HEK293 (cell line): ENCODE measurements around the gene TOR1AIP2.

Experiments used
- CTCF ChIA-PET: fragments of 350-600 bp; formaldehyde crosslinking; extraction: SDS; loops from one replicate; lab custom pipeline; 2021; ENCODE audit warnings: antibody characterized with exemption; lab: Yijun Ruan, JAX
- POLR2A ChIA-PET: fragments of 300-600 bp; formaldehyde crosslinking; extraction: SDS; loops from one replicate; lab custom pipeline; 2020; ENCODE audit warnings: antibody characterized with exemption, inconsistent platforms; lab: Yijun Ruan, JAX
- H3K27ac ChIP-seq: fragments of 200-500 bp; sonication (Bioruptor generic); 2 replicates; pipeline ENCODE4 v1.5.1; 2014; ENCODE audit warnings: low read depth, low read length, control low read depth, inconsistent platforms; ENCODE audit errors: extremely low read depth
- H3K36me3 ChIP-seq, 2 experiments: fragments of 200-500 bp in 1 of 2; sonication (Bioruptor generic) in 1 of 2; 1 replicate in 1 of 2; 2 replicates in 1 of 2; pipeline ENCODE4 v1.5.1; 2014 to 2017; ENCODE audit warnings: inconsistent platforms in 2 of 2, low read length in 2 of 2; ENCODE audit not compliant: control insufficient read depth in 2 of 2, insufficient read depth in 1 of 2
- H3K4me1 ChIP-seq: fragments of 200-500 bp; sonication (Bioruptor generic); 2 replicates; pipeline ENCODE4 v1.5.1; 2014; ENCODE audit warnings: mild to moderate bottlenecking, low read length, inconsistent platforms; ENCODE audit not compliant: control insufficient read depth, insufficient read depth
- H3K4me3 ChIP-seq: 2 replicates; pipeline ENCODE4 v1.5.1; 2011; ENCODE audit warnings: low read depth, mild to moderate bottlenecking, control low read depth, low read length, moderate library complexity
- H3K9me3 ChIP-seq: fragments of 200-500 bp; sonication (Bioruptor generic); 2 replicates; pipeline ENCODE4 v1.5.1; 2014; ENCODE audit warnings: low read depth, low read length, inconsistent platforms; ENCODE audit not compliant: control insufficient read depth, insufficient read depth
- BCL11A ChIP-seq: fragments of 450-650 bp; formaldehyde crosslinking; IDR thresholded peaks from 2 replicates; pipeline ENCODE4 v1.5.1; 2016; ENCODE audit warnings: low read depth, missing biosample characterization, missing genetic modification characterization
- GLIS2 ChIP-seq: fragments of 450-650 bp; formaldehyde crosslinking; IDR thresholded peaks from 2 replicates; pipeline ENCODE4 v1.5.1; 2016; ENCODE audit warnings: missing biosample characterization, missing genetic modification characterization
- OVOL3 ChIP-seq: fragments of 450-650 bp; formaldehyde crosslinking; IDR thresholded peaks from 2 replicates; pipeline ENCODE4 v1.5.1; 2016; ENCODE audit warnings: missing biosample characterization, missing genetic modification characterization
- RBAK ChIP-seq: fragments of 450-650 bp; formaldehyde crosslinking; IDR thresholded peaks from 2 replicates; pipeline ENCODE4 v1.5.1; 2016; ENCODE audit warnings: missing biosample characterization, missing genetic modification characterization
- REPIN1 ChIP-seq: fragments of 450-650 bp; formaldehyde crosslinking; IDR thresholded peaks from 2 replicates; pipeline ENCODE4 v1.5.1; 2017; ENCODE audit warnings: missing biosample characterization, missing genetic modification characterization, low read depth
- SP3 ChIP-seq: fragments of 450-650 bp; formaldehyde crosslinking; IDR thresholded peaks from 2 replicates; pipeline ENCODE4 v1.5.1; 2016; ENCODE audit warnings: missing biosample characterization, missing genetic modification characterization
- ZBTB17 ChIP-seq: fragments of 450-650 bp; formaldehyde crosslinking; IDR thresholded peaks from 2 replicates; pipeline ENCODE4 v1.5.1; 2016; ENCODE audit warnings: missing biosample characterization, missing genetic modification characterization
- ZEB2 ChIP-seq: fragments of 450-650 bp; formaldehyde crosslinking; IDR thresholded peaks from 2 replicates; pipeline ENCODE4 v1.5.1; 2016; ENCODE audit warnings: missing biosample characterization, missing genetic modification characterization
- ZFP69B ChIP-seq: fragments of 450-650 bp; formaldehyde crosslinking; IDR thresholded peaks from 2 replicates; pipeline ENCODE4 v1.5.1; 2016; ENCODE audit warnings: missing biosample characterization, missing genetic modification characterization
- ZNF138 ChIP-seq: fragments of 450-650 bp; formaldehyde crosslinking; IDR thresholded peaks from 2 replicates; pipeline ENCODE4 v1.5.1; 2016; ENCODE audit warnings: missing biosample characterization, missing genetic modification characterization, borderline replicate concordance
- ZNF16 ChIP-seq: fragments of 450-650 bp; formaldehyde crosslinking; IDR thresholded peaks from 2 replicates; pipeline ENCODE4 v1.5.1; 2016; ENCODE audit warnings: low read depth, missing biosample characterization, missing genetic modification characterization
- ZNF184 ChIP-seq: fragments of 450-650 bp; IDR thresholded peaks from 2 replicates; pipeline ENCODE4 v1.5.1; 2018; ENCODE audit warnings: missing biosample characterization, mild to moderate bottlenecking, missing genetic modification characterization
- ZNF24 ChIP-seq: fragments of 450-650 bp; formaldehyde crosslinking; IDR thresholded peaks from 2 replicates; pipeline ENCODE4 v1.5.1; 2016; ENCODE audit warnings: missing biosample characterization, missing genetic modification characterization
- ZNF274 ChIP-seq, 2 experiments: fragments of 200-500 bp in 1 of 2; fragments of 450-650 bp in 1 of 2; sonication (Bioruptor generic) in 1 of 2; formaldehyde crosslinking in 1 of 2; IDR thresholded peaks; 2 replicates each; pipeline versions ENCODE4 v1.5.1 to v1.6.1; 2014 to 2016; ENCODE audit warnings: borderline replicate concordance in 1 of 2, inconsistent platforms in 1 of 2, low read length in 1 of 2, missing biosample characterization in 1 of 2, missing genetic modification characterization in 1 of 2
- ZNF510 ChIP-seq: fragments of 450-650 bp; formaldehyde crosslinking; IDR thresholded peaks from 2 replicates; pipeline ENCODE4 v1.5.1; 2018; ENCODE audit warnings: mild to moderate bottlenecking, missing genetic modification characterization, missing biosample characterization; ENCODE audit not compliant: insufficient replicate concordance
- ZNF610 ChIP-seq: fragments of 450-650 bp; formaldehyde crosslinking; IDR thresholded peaks from 2 replicates; pipeline ENCODE4 v1.5.1; 2016; ENCODE audit warnings: missing biosample characterization, missing genetic modification characterization, borderline replicate concordance
- ZSCAN30 ChIP-seq: fragments of 450-650 bp; IDR thresholded peaks from 2 replicates; pipeline ENCODE4 v1.5.1; 2018; ENCODE audit warnings: missing biosample characterization, mild to moderate bottlenecking, missing genetic modification characterization, moderate library complexity
- TF ChIP-seq, protein P1 (sequence below): fragments of 450-650 bp; formaldehyde crosslinking; IDR thresholded peaks from 2 replicates; pipeline ENCODE4 v1.5.1; 2016; ENCODE audit warnings: missing biosample characterization, missing genetic modification characterization
- TF ChIP-seq, protein P2 (sequence below): fragments of 450-650 bp; formaldehyde crosslinking; IDR thresholded peaks from 2 replicates; pipeline ENCODE4 v1.5.1; 2016; ENCODE audit warnings: missing biosample characterization, missing genetic modification characterization
- TF ChIP-seq, protein P3 (sequence below): fragments of 450-650 bp; formaldehyde crosslinking; IDR thresholded peaks from 2 replicates; pipeline ENCODE4 v1.5.1; 2016; ENCODE audit warnings: missing biosample characterization, missing genetic modification characterization
- TF ChIP-seq, protein P4 (sequence below): fragments of 450-650 bp; formaldehyde crosslinking; conservative IDR thresholded peaks from 2 replicates; pipeline ENCODE4 v1.5.1; 2016; ENCODE audit warnings: low read depth, missing biosample characterization, missing genetic modification characterization
- TF ChIP-seq, protein P5 (sequence below): fragments of 450-650 bp; formaldehyde crosslinking; IDR thresholded peaks from 2 replicates; pipeline ENCODE4; 2016; ENCODE audit warnings: missing biosample characterization, missing genetic modification characterization
- TF ChIP-seq, protein P6 (sequence below): fragments of 450-650 bp; formaldehyde crosslinking; IDR thresholded peaks from 2 replicates; pipeline ENCODE4 v1.5.1; 2016; ENCODE audit warnings: missing biosample characterization, missing genetic modification characterization

Gene TOR1AIP2

DNA sequence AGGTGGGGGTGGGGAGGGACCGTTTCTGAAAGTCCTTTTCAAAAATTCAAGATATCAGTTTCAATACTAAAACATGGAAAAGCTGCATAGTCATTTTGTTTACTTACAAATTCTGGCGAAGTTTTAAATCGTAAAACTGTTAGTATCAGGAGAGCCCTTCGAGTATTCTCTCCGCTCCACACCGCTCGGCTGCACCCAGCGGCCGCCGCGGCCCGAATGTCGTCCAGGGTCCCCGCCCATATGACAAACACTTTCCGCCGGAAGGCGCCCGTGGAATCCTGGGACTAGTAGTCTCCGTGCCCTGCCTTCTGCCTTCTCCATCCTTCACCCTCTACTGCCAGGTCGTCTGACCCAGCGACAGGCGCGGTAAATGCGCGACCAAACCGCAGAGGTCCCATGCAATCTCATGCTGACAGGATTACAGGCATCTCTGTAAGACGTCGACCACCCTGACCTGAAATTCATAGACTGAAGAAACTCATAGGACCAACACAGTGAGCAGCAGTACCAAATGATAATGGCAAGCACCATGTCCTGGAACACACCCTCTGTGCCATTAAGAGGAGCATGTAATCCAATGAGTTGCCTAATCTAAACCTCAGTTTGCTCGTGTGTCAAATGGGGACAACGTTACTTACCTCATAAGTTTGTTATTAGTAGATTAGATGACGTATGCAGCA is at the start of gene TOR1AIP2:
Gene TOR1AIP2 (minus strand): TSS at position 218 of the 680 bp plus-strand sequence. CDS start 25,138 bp downstream, outside the sequence.
- H3K36me3 ChIP-seq, result peaks cover 0 to 34% of the 10 kb centered on the region in 2 experiments
- POLR2A ChIA-PET, result interaction anchor here (0.6 to 1.0 kb wide), 7 partner anchors 10 to 1305 kb away, joined by 3 to 5 read pairs (median 3); no protein-coding TSS in a partner anchor
- H3K27ac ChIP-seq, result peak within 1 kb of the TSS; percentile 36; the same call in 1 of the 2 replicates
- no peaks in the 10 kb centered on the region for H3K9me3 ChIP-seq
- H3K4me1 ChIP-seq, result no peaks in the 10 kb centered on the region
- CTCF ChIA-PET, result interaction anchor here (1.6 kb wide), 1 partner anchor 63 kb away, joined by 6 read pairs; no protein-coding TSS in a partner anchor
- H3K4me3 ChIP-seq, result peak within 1 kb of the TSS; percentile 76
- peak; percentile 24; the same call in 1 of the 2 replicates for TF ChIP-seq BCL11A (tag by site-specific recombination)
- TF ChIP-seq ZBTB17 (tag by site-specific recombination), result peak; percentile 84
- TF ChIP-seq, protein P1, sequence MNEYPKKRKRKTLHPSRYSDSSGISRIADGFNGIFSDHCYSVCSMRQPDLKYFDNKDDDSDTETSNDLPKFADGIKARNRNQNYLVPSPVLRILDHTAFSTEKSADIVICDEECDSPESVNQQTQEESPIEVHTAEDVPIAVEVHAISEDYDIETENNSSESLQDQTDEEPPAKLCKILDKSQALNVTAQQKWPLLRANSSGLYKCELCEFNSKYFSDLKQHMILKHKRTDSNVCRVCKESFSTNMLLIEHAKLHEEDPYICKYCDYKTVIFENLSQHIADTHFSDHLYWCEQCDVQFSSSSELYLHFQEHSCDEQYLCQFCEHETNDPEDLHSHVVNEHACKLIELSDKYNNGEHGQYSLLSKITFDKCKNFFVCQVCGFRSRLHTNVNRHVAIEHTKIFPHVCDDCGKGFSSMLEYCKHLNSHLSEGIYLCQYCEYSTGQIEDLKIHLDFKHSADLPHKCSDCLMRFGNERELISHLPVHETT (tag by site-specific recombination), result no peak; the same call in 1 of the 2 replicates
- TF ChIP-seq, protein P2, sequence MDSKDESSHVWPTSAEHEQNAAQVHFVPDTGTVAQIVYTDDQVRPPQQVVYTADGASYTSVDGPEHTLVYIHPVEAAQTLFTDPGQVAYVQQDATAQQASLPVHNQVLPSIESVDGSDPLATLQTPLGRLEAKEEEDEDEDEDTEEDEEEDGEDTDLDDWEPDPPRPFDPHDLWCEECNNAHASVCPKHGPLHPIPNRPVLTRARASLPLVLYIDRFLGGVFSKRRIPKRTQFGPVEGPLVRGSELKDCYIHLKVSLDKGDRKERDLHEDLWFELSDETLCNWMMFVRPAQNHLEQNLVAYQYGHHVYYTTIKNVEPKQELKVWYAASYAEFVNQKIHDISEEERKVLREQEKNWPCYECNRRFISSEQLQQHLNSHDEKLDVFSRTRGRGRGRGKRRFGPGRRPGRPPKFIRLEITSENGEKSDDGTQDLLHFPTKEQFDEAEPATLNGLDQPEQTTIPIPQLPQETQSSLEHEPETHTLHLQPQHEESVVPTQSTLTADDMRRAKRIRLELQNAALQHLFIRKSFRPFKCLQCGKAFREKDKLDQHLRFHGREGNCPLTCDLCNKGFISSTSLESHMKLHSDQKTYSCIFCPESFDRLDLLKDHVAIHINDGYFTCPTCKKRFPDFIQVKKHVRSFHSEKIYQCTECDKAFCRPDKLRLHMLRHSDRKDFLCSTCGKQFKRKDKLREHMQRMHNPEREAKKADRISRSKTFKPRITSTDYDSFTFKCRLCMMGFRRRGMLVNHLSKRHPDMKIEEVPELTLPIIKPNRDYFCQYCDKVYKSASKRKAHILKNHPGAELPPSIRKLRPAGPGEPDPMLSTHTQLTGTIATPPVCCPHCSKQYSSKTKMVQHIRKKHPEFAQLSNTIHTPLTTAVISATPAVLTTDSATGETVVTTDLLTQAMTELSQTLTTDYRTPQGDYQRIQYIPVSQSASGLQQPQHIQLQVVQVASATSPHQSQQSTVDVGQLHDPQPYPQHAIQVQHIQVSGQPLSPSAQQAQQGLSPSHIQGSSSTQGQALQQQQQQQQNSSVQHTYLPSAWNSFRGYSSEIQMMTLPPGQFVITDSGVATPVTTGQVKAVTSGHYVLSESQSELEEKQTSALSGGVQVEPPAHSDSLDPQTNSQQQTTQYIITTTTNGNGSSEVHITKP (tag by site-specific recombination), result peak; percentile 78
- TF ChIP-seq REPIN1 (tag by site-specific recombination), result no peak; the same call in 1 of the 2 replicates
- no peak for TF ChIP-seq GLIS2 (tag by site-specific recombination)
- TF ChIP-seq ZNF138, result no peak
- TF ChIP-seq ZSCAN30 (tag by site-specific recombination), result peak; percentile 31; the same call in 1 of the 2 replicates
- no peak for TF ChIP-seq OVOL3
- no peak for TF ChIP-seq RBAK (tag by site-specific recombination)
- no peak for TF ChIP-seq ZNF274 (IDR thresholded peaks at IDR 0.05; ENCODE audit: low read length)
- no peak for TF ChIP-seq ZNF274 (tag by site-specific recombination; IDR thresholded peaks at IDR 0.05; ENCODE audit: borderline replicate concordance)
- 0 out of 2 replicates have a peak, but pooled peaks have one; percentile 21 for TF ChIP-seq ZNF24
- TF ChIP-seq ZNF510 (tag by site-specific recombination), result no peak
- no peak; the same call in 1 of the 2 replicates for TF ChIP-seq ZEB2 (tag by site-specific recombination)
- TF ChIP-seq, protein P3, sequence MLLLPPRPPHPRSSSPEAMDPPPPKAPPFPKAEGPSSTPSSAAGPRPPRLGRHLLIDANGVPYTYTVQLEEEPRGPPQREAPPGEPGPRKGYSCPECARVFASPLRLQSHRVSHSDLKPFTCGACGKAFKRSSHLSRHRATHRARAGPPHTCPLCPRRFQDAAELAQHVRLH (tag by site-specific recombination), result 0 out of 2 replicates have a peak, but pooled peaks have one; percentile 35
- peak; percentile 34; the same call in 1 of the 2 replicates for TF ChIP-seq ZNF184
- peak; percentile 23; the same call in 1 of the 2 replicates for TF ChIP-seq ZNF610 (tag by site-specific recombination)
- TF ChIP-seq, protein P4, sequence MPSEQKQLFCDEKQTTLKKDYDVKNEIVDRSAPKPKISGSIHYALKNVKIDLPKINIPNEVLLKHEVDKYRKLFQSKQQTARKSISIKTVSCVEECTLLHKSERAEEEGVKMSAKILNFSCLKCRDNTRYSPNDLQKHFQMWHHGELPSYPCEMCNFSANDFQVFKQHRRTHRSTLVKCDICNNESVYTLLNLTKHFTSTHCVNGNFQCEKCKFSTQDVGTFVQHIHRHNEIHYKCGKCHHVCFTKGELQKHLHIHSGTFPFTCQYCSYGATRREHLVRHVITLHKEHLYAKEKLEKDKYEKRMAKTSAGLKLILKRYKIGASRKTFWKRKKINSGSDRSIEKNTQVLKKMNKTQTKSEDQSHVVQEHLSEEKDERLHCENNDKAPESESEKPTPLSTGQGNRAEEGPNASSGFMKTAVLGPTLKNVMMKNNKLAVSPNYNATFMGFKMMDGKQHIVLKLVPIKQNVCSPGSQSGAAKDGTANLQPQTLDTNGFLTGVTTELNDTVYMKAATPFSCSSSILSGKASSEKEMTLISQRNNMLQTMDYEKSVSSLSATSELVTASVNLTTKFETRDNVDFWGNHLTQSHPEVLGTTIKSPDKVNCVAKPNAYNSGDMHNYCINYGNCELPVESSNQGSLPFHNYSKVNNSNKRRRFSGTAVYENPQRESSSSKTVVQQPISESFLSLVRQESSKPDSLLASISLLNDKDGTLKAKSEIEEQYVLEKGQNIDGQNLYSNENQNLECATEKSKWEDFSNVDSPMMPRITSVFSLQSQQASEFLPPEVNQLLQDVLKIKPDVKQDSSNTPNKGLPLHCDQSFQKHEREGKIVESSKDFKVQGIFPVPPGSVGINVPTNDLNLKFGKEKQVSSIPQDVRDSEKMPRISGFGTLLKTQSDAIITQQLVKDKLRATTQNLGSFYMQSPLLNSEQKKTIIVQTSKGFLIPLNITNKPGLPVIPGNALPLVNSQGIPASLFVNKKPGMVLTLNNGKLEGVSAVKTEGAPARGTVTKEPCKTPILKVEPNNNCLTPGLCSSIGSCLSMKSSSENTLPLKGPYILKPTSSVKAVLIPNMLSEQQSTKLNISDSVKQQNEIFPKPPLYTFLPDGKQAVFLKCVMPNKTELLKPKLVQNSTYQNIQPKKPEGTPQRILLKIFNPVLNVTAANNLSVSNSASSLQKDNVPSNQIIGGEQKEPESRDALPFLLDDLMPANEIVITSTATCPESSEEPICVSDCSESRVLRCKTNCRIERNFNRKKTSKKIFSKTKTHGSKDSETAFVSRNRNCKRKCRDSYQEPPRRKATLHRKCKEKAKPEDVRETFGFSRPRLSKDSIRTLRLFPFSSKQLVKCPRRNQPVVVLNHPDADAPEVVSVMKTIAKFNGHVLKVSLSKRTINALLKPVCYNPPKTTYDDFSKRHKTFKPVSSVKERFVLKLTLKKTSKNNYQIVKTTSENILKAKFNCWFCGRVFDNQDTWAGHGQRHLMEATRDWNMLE (tag by site-specific recombination), result peak; percentile 8; the same call in 1 of the 2 replicates
- TF ChIP-seq, protein P5, sequence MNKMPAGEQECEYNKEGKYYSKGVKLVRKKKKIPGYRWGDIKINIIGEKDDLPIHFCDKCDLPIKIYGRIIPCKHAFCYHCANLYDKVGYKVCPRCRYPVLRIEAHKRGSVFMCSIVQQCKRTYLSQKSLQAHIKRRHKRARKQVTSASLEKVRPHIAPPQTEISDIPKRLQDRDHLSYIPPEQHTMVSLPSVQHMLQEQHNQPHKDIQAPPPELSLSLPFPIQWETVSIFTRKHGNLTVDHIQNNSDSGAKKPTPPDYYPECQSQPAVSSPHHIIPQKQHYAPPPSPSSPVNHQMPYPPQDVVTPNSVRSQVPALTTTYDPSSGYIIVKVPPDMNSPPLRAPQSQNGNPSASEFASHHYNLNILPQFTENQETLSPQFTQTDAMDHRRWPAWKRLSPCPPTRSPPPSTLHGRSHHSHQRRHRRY (tag by site-specific recombination), result no peak
- TF ChIP-seq, protein P6, sequence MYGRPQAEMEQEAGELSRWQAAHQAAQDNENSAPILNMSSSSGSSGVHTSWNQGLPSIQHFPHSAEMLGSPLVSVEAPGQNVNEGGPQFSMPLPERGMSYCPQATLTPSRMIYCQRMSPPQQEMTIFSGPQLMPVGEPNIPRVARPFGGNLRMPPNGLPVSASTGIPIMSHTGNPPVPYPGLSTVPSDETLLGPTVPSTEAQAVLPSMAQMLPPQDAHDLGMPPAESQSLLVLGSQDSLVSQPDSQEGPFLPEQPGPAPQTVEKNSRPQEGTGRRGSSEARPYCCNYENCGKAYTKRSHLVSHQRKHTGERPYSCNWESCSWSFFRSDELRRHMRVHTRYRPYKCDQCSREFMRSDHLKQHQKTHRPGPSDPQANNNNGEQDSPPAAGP (tag by site-specific recombination), result peak; percentile 57; the same call in 1 of the 2 replicates
- no peak for TF ChIP-seq ZNF16 (tag by site-specific recombination)
- peak; percentile 80 for TF ChIP-seq SP3 (tag by site-specific recombination)
- TF ChIP-seq ZFP69B (tag by site-specific recombination), result no peak
